Activated CD4-positive, alpha-beta T cell treated with anti-CD3 and anti-CD28 coated beads, Interleukin-2, amount 50 U/mL, for 4 hours (primary cell): Measurements from ENCODE around the gene CNNM2.

Source experiments
- DNase-seq, 2 experiments: peaks; one replicate each; pipeline ENCODE4 v3.0.0-alpha.2; 2020

CNNM2 gene

DNA sequence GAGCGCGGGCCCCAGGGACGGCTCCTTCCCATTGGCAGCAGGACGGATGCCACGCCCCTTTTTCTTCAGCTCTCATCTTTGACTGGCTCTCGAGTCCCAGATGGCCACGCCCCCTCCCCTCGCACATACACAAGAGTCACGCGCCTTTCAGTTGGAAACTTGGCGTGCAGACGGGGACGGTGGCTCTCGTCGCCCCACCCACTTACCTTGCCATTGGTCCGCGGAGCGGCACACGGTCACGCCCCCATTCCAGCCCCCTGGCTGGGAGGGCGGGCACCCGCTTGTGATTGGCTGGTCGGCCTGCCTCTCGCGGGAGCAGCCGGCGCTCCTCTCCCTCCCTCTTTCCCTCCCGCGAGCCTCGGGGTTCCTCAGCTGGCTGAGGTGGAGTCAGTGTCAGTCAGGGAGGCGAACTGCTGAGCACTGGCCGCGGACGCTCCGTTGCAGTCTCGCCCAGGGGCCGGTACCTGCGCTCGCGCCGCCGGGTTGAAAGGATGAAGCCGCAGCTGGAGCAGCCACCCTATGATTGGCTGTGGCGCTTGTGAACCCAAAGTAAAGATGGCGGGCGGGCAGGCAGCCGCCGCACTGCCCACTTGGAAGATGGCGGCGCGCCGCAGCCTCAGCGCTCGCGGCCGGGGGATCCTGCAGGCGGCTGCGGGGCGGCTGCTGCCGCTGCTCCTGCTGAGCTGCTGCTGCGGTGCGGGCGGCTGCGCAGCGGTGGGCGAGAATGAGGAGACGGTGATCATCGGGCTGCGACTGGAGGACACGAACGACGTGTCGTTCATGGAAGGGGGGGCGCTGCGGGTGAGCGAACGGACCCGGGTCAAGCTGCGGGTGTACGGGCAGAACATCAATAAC, at the start of gene CNNM2:
CNNM2 (plus strand) TSS at position 333 of the 855 bp plus-strand sequence; CDS start at position 520, 187 bp downstream.
- peak; percentile 99 to 100 for DNase-seq

- no peak for DNase-seq
Observed at GRCh38 chr10:102868911-102869257, 49.2 kb upstream of the CNNM2 start.

GRCh38 chr10:102869258-102870198, 48.6 kb upstream of the CNNM2 start, which contains the start of gene AS3MT:
Gene AS3MT, plus strand, starts transcription at chr10:102869470. Its CDS starts 123 bp downstream, at chr10:102869593.
- DNase-seq: no peak

- no peak for DNase-seq
Observed at GRCh38 chr10:102870221-102870620, 47.9 kb upstream of the CNNM2 start.

- DNase-seq: no peak
Observed at GRCh38 chr10:102872163-102872562, 45.9 kb upstream of the CNNM2 start.

GRCh38 chr10:102876747-102877153, 41.3 kb upstream of the CNNM2 start:
- no peak for DNase-seq

GRCh38 chr10:102878629-102879028, 39.5 kb upstream of the CNNM2 start:
- no peak for DNase-seq

DNA sequence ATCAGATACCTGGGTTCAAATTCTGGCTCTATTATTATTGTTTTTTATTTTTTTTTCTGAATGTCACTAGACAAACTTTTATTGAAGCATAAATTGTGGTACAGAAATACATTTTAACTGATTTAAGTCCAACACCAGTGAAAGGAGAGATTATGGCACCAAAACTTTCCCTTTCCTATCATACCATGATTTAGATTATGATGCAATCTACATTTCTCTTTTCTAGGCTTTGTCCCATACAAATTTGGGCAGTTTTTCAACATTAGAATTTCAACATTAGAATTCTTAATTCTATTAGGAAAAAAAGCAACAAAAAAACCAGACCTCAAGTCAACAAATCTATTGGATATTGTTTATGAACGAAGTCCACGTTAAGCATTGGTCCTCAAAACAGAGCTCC, 37.8 kb upstream of the CNNM2 start:
- DNase-seq: no peak

- DNase-seq: no peak
Observed at GRCh38 chr10:102888048-102888447, 30.0 kb upstream of the CNNM2 start.

DNA sequence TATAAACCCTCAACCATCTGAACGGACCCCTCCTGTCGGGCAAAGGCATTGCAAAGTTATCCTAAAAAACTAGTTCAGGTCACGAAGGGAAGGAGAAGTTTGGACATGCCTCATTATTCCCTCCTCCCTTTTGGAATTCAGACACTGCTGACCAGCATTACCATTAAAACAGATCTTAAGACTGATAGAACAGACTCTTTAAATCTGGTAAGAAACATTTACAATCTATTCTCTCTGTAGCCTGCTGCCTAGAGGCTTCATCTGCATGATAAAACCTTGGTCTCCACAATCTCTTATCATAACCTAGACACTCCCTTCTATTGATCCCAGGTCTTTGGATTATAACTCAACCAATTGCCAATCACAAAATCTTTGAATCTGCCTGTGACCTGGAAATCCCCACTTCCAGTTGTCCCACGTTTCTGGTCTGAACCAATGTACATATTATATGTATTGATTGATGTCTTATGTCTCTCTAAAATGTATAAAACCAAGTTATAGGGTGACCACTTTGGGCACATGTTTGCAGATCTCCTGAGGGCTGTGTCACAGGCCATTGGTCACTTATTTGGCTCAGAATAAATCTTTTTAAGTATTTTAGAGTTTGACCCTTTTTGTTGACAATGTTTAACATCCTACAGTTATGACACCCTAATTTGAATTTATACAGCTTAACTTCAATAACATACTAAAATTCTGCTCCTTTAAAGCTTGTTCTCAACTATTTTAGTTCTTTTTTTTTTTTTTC, 23.5 kb upstream of the CNNM2 start:
- DNase-seq: no peak

DNA sequence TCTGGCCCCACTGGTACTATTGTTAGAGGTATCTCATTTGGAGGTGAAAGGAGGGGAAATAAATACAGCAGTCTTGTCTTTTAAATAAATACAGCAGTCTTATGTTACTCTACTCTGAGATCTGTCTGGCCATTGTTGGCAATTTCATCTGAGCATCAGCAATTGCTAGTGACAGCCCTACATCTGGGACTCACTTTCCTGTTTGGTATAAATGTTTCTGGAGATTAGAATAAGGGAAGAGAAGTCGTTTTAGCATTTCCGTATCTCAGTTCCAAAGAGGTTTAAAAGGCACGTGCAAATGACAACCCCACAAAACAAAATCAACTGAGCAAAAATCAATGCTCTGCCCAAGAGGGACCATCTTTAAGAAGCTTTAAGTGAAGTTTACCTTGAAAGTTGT, 18.1 kb upstream of the CNNM2 start:
- DNase-seq: no peak

- DNase-seq: no peak
Observed at GRCh38 chr10:102904346-102904745, 13.7 kb upstream of the CNNM2 start.

GRCh38 chr10:102906507-102906906, 11.6 kb upstream of the CNNM2 start:
- no peak for DNase-seq

DNA sequence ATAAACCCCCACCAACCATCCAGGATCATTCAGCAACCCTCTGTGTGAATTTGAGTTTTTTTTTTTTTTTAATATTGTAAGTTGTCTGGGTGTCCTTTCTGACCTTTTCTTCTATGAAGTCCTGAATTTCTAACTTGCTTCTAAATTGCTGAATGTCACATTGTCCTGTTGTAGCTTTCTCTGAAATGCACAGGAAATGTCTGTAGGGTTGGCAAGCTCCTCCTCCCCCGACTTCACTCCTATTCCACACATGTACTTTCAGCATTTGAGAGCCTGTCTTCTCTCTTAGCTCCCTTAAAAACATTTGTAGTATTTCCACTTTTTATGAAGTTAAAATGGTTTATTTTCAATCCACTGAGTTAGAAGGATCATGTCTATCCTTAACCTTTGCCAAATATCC, 3.3 kb upstream of the CNNM2 start:
- no peak for DNase-seq

DNA sequence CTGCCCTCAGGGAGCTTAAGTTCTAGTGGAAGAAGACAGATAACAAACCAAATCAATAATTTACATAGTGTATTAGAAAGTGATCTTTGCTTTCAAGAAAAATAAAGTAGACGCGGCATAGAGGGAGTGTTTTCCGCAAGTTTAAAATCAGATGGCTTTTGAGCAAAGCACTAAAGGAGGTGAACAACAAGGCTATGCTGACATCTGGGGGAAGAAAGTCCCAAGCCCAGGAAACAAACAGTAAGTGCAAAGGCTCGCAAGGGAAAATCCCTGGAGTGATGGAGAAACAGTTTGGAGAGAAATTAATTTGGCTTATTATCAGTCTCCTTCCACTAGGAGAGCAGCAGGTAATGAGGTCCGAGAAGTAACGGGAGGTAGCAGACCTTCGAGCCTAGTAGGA, 1.9 kb upstream of the CNNM2 start:
- no peak for DNase-seq

DNA sequence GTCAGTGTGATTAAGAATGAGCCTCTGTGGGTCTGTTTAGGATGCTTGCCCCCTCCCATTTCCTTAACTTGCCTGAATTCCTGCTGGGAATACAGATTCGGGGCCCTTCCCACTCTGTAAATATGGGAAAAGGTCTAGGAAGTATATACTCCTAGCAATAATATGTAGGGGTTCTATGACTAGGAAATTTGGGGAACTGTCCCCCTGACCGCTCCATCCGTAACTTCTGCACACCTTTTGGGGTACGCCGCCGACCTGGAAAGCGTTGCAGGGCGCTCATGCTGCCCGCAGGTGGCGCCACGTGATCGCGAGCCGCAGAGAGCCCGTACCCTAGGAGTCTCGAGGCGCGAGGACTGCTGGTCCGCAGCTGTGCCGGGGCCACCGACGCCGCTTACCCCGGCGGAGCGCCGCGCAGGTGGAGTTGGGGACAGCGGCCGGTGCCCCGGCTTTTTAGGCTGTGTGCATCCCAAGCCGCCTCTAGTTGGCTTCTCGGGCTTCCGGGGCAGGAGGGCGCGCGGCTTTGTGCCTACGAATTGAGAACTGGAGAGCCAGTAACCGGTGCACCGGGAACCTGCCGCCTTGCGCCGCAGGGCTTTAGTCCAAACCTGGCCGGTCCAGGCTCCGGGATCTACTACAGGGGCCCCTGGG, 656 bp upstream of the CNNM2 start:
- DNase-seq: peak; percentile 73 to 75

- DNase-seq: peak; percentile 14 to 18
Observed at GRCh38 chr10:102918817-102919245, 737 bp downstream of the CNNM2 start.

- DNase-seq: no peak
Observed at GRCh38 chr10:102919246-102919959, 1.3 kb downstream of the CNNM2 start.

GRCh38 chr10:102919992-102920739, 2.1 kb downstream of the CNNM2 start:
- no peak for DNase-seq

DNA sequence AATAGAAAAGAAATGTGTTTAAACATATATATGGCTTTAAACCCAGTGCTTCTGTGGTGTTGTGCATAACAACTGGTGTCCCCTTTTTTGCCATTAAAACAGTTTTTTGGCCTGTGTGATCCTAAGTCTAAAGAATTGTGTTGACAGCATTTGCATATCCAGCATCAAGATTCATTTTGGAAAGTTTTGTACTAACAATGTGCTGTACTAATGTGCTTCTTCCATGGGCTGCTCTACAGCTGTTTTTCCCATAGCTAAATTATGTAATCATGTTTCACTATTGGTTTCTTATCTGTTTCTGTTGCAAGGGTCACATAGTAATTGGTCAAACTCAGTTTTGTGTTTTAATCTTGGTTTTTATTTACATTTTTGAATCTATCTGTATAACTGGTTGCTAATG, 5.5 kb downstream of the CNNM2 start:
- no peak for DNase-seq

GRCh38 chr10:102926842-102927241, 8.7 kb downstream of the CNNM2 start:
- no peak for DNase-seq
